NCI-H82 treated with DMSO at 0.1 percent for 48 hours (cell line): ENCODE results near the gene CNTRL.
A peak's percentile ranks its signal among the peaks of the same experiment; 100 is the strongest.

Experiments
- DNase-seq: peaks from one replicate; lab custom pipeline; 2025; ENCODE audit not compliant: unreplicated experiment; lab: John Stamatoyannopoulos, UW

CNTRL gene

GRCh38 chr9:121225240-121225639 is 150.5 kb downstream of the CNTRL start:
- DNase-seq, result peak; percentile 50

GRCh38 chr9:121226175-121226574 is 151.4 kb downstream of the CNTRL start:
- DNase-seq, result no peak
